ENCODE data around the gene CACNA2D4.

The CACNA2D4 gene

GRCh38 chr12:1844661-1845409, 73.6 kb downstream of the CACNA2D4 start:
- no peak for DNase-seq (ENCODE audit: low spot score)

GRCh38 chr12:1844223-1844622, 74.2 kb downstream of the CACNA2D4 start:
- DNase-seq (ENCODE audit: low spot score) = no peak

- no peak for DNase-seq (ENCODE audit: low spot score)
These were observed 74.8 kb downstream of the CACNA2D4 start for GRCh38 chr12:1843641-1844005.

DNA sequence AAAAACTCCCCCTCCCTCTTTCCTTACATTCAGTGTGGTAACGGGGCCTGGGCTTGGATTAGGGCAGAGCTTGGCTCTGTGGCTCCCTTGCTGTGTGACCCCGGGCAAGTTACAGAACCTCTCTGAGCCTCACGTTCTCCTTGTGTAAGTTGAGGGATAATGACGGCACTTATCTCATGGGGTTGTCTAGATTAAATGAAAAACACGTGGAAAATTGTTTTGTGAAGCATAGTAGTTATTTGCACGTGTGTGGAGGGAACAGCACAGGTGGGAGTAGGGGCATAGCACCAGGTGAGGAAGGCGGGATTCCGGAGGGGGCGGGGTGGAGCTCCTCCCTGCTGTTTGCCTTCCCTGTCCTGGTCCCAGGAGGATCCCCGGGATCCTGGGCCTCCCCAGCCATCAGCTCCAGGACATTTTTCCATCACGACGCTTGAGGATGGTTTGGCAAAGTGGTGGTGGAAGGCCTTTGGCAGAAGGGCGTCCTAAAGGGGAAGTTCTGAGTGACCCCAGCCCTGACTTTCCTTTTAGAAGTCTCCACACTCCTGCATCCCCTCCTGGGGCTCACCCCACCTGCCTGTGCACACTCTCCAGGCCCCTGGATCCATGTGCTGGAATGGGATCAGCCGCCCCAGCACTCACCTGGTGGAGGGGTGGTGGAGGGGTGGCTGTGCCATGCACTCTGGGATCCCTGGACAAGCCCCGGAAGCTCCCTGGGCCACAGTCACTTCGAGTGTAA, 75.4 kb downstream of the CACNA2D4 start:
- DNase-seq (ENCODE audit: low spot score) = no peak

- DNase-seq (ENCODE audit: low spot score) = no peak
These were observed 76.1 kb downstream of the CACNA2D4 start for GRCh38 chr12:1842183-1842904.

DNA sequence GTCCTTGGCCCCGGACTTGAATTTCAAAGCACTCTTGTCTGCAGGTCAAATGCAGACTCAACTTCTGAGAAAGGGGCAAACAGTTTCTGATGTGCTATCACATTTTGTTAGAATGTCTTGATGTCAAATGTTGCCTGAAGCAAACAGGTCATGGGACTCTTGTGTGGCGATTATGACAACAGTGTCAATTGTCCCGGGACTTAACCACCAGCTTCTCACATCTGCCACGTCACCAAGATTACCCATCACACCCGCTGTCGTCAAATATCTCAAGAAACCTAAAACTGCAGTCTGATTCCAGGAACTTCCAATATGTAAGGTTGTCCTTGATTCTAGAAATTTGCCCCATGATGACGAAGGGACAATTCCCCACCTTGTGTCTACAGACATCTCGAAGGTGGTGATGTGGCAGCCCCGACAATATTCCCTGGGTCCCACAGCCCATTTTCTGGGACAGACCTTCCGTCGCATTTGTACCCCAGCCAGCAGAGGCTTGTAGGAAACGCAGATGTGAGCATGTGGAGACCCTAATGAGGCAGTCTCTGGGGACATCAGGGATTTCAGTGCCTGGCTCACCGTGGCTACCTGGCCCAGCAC, 76.8 kb downstream of the CACNA2D4 start:
- no peak for DNase-seq (ENCODE audit: low spot score)

DNA sequence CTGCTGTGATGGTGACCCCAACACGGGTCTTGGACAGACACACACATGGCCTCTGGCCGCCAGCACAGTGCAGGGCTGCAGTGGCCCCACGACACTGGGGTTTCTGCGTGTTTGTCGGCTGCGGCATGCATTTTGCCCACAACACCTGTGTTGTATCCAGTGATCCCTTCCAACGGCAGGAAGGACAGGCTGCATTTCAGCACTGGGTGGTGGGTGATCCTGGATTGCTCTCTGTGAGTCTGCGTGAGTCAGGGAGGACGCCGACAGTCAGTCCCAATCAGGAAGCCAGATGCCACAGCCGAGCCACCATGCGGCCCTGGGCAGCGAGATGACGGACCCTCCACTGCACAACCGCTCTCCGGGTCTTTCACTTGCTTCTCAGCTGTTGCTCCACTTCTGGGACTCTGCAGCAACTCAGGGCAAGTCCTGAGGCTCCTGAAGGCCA, 77.4 kb downstream of the CACNA2D4 start:
- no peak for DNase-seq (ENCODE audit: low spot score)

DNA sequence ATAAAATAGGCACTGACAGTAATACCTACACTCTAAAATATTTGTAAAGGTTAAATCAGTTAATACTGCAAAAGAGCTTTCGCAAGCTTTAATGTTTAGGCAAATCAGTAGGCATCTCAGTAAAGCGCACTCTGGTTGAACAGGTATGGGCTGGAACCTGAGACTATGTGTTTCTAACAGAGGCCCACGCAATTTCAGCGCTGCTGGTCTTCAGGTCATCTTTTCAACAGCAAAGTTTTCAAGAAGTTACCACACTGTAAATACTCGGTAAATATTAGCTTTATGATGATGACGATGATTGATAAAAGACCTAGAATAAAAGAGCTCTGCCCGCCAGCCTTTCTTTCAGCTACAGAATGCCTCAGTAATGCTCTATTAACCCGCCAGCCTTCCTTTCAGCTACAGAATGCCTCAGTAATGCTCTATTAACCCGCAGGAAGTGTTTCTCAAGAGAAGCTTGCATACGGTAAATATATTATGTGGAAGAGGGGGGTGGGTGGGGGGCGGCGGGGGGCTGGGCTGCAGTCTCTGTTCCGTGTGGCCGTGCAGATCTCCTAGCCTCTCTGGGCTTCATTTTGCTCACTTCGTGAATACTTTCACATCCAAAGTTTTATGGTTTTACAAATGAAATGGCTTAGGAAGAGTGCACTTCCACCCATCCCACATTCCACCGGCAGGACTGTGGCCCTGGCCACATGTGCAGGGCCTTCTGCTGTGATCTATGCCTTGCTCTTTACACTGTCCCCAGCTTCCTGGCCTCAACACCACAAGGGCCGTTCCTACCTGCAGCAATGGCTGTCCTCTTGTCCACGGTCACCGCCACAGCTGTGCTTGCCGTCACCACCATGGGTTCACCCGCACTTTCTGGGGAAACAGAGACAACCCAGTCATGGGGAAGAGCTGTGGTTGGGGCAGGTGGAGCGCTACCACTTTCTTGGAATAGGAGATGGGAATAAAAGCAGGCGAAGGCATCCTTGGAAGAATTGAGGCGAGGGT, 78.2 kb downstream of the CACNA2D4 start:
- DNase-seq (ENCODE audit: low spot score) = no peak

DNA sequence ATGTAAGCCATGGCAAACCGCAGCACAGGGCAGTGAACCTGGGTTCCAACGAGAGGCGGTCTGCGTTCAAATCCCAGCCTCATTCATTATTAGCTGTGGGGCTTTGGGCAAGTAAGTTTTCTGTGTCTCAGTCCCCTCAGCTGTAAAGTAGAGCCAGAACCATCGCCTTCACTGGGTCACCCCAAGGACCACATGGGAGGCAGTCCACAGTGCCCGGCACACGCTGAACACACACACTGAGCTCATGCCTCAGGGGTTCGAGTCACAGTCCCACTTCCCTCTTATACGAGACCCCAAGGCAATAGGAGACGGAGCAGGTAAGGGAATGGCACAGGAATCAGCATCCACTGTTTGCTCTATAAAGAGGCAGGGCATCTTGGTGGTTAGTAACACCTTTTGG, 79.0 kb downstream of the CACNA2D4 start:
- DNase-seq (ENCODE audit: low spot score) = no peak

GRCh38 chr12:1838994-1839365, 79.5 kb downstream of the CACNA2D4 start:
- no peak for DNase-seq (ENCODE audit: low spot score)

- DNase-seq (ENCODE audit: low spot score) = no peak
These were observed 80.1 kb downstream of the CACNA2D4 start for GRCh38 chr12:1838205-1838993.

DNA sequence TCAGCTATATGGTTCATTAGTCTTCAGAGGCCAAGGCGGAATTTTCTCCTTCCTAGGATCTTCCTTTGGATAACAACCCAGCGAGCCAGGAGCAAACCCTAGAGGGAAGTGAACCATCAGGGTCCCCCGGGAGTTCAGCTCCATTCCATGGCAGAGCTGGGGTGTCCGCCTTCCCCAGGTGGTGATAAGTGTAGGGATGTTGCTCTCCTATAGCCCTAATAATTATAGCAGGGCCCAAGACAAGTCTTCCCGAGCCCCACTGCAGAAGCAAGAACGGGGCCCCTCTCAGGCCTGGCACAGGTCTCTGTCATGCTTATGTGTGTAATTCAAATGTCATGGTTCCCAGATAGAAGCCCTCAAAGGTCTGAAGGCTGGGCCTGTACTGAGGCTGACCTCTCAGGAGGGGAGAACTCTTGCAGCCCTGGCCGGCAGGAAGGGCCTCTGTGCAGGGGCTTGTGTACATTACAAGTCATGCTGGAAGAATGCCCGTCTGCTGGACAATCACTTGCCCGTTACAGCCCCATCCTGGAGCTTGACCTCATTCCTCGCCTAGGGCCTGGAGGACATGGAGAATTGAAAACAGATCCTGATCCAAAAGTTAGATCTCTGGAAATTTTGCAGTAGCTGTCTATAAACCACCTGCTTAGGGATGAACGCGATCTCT, 80.8 kb downstream of the CACNA2D4 start:
- DNase-seq (ENCODE audit: low spot score) = no peak

GRCh38 chr12:1836854-1837421, 81.5 kb downstream of the CACNA2D4 start:
- peak; percentile 52 for DNase-seq (ENCODE audit: low spot score)

GRCh38 chr12:1836241-1836803, 82.1 kb downstream of the CACNA2D4 start:
- no peak for DNase-seq (ENCODE audit: low spot score)

- no peak for DNase-seq (ENCODE audit: low spot score)
These were observed 83.0 kb downstream of the CACNA2D4 start for GRCh38 chr12:1835211-1836131.

- DNase-seq (ENCODE audit: low spot score) = no peak
These were observed 84.1 kb downstream of the CACNA2D4 start for GRCh38 chr12:1834186-1834925.

- no peak for DNase-seq (ENCODE audit: low spot score)
These were observed 84.8 kb downstream of the CACNA2D4 start for GRCh38 chr12:1833596-1834028.

Data from pons (tissue), 1 donor.